DOHH2 (cell line): ENCODE measurements around the gene TGFBRAP1.

Experiments
- H3F3A ChIP-seq: fragments of 200-600 bp; sonication (generic), shearing (Covaris generic); 2 replicates; pipeline ENCODE4 v1.6.0; 2016; ENCODE audit warnings: antibody characterized with exemption, mild to moderate bottlenecking; ENCODE audit not compliant: control insufficient read depth, insufficient read depth
- H3K27ac ChIP-seq: fragments of 200-600 bp; sonication (generic); 2 replicates; pipeline ENCODE4 v1.5.1; 2014; ENCODE audit warnings: low read depth, mild to moderate bottlenecking, low read length, moderate library complexity
- H3K27me3 ChIP-seq: fragments of 200-600 bp; sonication (generic); 2 replicates; pipeline ENCODE4 v1.6.1; 2014; ENCODE audit warnings: mild to moderate bottlenecking, low read length, mixed read lengths; ENCODE audit not compliant: control insufficient read depth
- H3K36me3 ChIP-seq: fragments of 200-600 bp; sonication (generic); 2 replicates; pipeline ENCODE4 v1.6.1; 2014; ENCODE audit warnings: mild to moderate bottlenecking, low read length, moderate library complexity, mixed read lengths; ENCODE audit not compliant: control insufficient read depth
- H3K4me1 ChIP-seq: fragments of 200-600 bp; sonication (generic); 2 replicates; pipeline ENCODE4 v1.6.1; 2014; ENCODE audit warnings: mild to moderate bottlenecking, low read length, mixed read lengths; ENCODE audit not compliant: control insufficient read depth
- H3K4me2 ChIP-seq: fragments of 200-600 bp; sonication (generic); 2 replicates; pipeline ENCODE4 v1.6.0; 2014; ENCODE audit warnings: mild to moderate bottlenecking, low read length, moderate library complexity
- H3K4me3 ChIP-seq: fragments of 200-600 bp; sonication (generic); 2 replicates; pipeline ENCODE4 v1.5.1; 2014; ENCODE audit warnings: mild to moderate bottlenecking, low read length, mixed read lengths
- H3K79me2 ChIP-seq: fragments of 200-600 bp; sonication (generic); 2 replicates; pipeline ENCODE4 v1.6.1; 2014; ENCODE audit warnings: mild to moderate bottlenecking, low read length, mixed read lengths; ENCODE audit not compliant: control insufficient read depth
- H3K9me2 ChIP-seq: fragments of 200-600 bp; sonication (generic); replicated peaks from 2 replicates; pipeline ENCODE4 v1.6.1; 2014; ENCODE audit warnings: mild to moderate bottlenecking, low read length, mixed read lengths; ENCODE audit not compliant: control insufficient read depth
- H3K9me3 ChIP-seq: fragments of 200-600 bp; sonication (generic); 2 replicates; pipeline ENCODE4 v1.6.1; 2014; ENCODE audit warnings: antibody characterized with exemption, low read length, mixed read lengths; ENCODE audit not compliant: control insufficient read depth, insufficient read depth
- H4K20me1 ChIP-seq: fragments of 200-600 bp; sonication (generic); 2 replicates; pipeline ENCODE4 v1.6.0; 2014; ENCODE audit warnings: low read depth, mild to moderate bottlenecking, antibody characterized with exemption, low read length, moderate library complexity; ENCODE audit not compliant: control insufficient read depth, insufficient read depth
- EZH2phosphoT487 ChIP-seq: fragments of 200-600 bp; sonication (generic); IDR thresholded peaks from 2 replicates; pipeline ENCODE4 v1.6.1; 2017; ENCODE audit warnings: borderline replicate concordance, mild to moderate bottlenecking, antibody characterized with exemption, low read length, moderate library complexity, mixed read lengths
- TF ChIP-seq, protein P1 (sequence below): fragments of 200-600 bp; sonication (generic); IDR thresholded peaks from one replicate; pipeline ENCODE4 v1.5.1; 2014; ENCODE audit warnings: antibody characterized with exemption, mild to moderate bottlenecking, low read depth, low read length; ENCODE audit not compliant: poor library complexity, severe bottlenecking

Gene TGFBRAP1

GRCh38 chr2:105294046-105294445 is 35.5 kb downstream of the TGFBRAP1 start:
- H3K9me2 ChIP-seq: no peaks in the 10 kb centered on the region
- H3K27ac ChIP-seq: no peak overlapping the region
- H3K4me2 ChIP-seq: no peak overlapping the region
- H3K36me3 ChIP-seq: peaks cover 86% of the 10 kb centered on the region
- H3K27me3 ChIP-seq: no peaks in the 10 kb centered on the region
- no peak for TF ChIP-seq EZH2phosphoT487
- TF ChIP-seq, protein P1, sequence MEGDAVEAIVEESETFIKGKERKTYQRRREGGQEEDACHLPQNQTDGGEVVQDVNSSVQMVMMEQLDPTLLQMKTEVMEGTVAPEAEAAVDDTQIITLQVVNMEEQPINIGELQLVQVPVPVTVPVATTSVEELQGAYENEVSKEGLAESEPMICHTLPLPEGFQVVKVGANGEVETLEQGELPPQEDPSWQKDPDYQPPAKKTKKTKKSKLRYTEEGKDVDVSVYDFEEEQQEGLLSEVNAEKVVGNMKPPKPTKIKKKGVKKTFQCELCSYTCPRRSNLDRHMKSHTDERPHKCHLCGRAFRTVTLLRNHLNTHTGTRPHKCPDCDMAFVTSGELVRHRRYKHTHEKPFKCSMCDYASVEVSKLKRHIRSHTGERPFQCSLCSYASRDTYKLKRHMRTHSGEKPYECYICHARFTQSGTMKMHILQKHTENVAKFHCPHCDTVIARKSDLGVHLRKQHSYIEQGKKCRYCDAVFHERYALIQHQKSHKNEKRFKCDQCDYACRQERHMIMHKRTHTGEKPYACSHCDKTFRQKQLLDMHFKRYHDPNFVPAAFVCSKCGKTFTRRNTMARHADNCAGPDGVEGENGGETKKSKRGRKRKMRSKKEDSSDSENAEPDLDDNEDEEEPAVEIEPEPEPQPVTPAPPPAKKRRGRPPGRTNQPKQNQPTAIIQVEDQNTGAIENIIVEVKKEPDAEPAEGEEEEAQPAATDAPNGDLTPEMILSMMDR: no peak
- H3K9me3 ChIP-seq: no peaks in the 10 kb centered on the region
- H3K79me2 ChIP-seq: 0 out of 2 replicates have a peak, but pooled peaks cover 6% of the 10 kb centered on the region
- no peaks in the 10 kb centered on the region for H3K4me1 ChIP-seq
- no peak overlapping the region for H3K4me3 ChIP-seq
- no peaks in the 10 kb centered on the region; the same call in 1 of the 2 replicates for H3F3A ChIP-seq
- H4K20me1 ChIP-seq: 0 out of 2 replicates have a peak, but pooled peaks cover 4% of the 10 kb centered on the region

GRCh38 chr2:105291981-105292380 is 37.6 kb downstream of the TGFBRAP1 start:
- Histone ChIP-seq H4K20me1 (0 out of 2 replicates have a peak, but pooled peaks cover 4% of the 10 kb centered on the region), H3F3A (no peaks in the 10 kb centered on the region; the same call in 1 of the 2 replicates), H3K4me3 (no peak overlapping the region), H3K27me3 (no peaks in the 10 kb centered on the region), H3K4me2 (no peak overlapping the region), H3K36me3 (peaks cover 85% of the 10 kb centered on the region), H3K9me2 (no peaks in the 10 kb centered on the region), H3K9me3 (no peaks in the 10 kb centered on the region), H3K79me2 (peaks cover 7% of the 10 kb centered on the region; the same call in 1 of the 2 replicates), H3K27ac (no peak overlapping the region), H3K4me1 (no peaks in the 10 kb centered on the region)
- TF ChIP-seq, protein P1: no peak

DNA sequence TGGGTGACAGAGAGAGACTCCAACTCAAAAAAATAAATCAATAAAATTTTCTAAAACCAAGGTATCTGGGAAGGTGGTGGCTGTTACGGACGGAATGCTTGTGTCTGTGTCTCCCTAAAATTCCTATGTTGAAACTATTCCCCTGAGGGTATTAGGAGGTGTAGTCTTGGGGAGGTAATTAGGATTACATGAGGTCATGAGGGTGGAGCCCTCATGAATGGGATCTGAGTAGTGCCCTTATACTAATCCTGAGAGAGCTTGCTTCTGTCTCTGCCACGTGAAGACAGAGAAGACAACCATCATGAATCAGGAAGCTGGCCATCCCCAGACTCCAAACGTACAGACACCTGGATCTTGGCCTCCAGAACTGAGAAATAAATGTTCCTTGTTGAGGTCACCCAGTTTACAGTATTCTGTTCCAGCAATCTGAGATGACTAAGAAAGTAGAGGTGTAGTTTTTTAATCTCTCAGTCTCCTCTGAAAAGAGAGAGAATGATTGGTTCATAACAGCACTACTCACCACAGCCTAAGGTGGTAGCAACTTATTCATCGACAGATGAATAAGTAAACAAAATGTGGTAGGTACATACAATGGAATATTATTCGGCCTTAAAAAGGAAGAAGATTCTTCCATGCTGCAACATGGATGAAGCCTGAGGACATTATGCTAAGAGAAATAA is 38.4 kb downstream of the TGFBRAP1 start:
- peaks cover 88% of the 10 kb centered on the region for H3K36me3 ChIP-seq
- H3K4me1 ChIP-seq: no peaks in the 10 kb centered on the region
- H3K27me3 ChIP-seq: no peaks in the 10 kb centered on the region
- peaks cover 7% of the 10 kb centered on the region; the same call in 1 of the 2 replicates for H3K79me2 ChIP-seq
- no peak overlapping the region for H3K4me3 ChIP-seq
- 0 out of 2 replicates have a peak, but pooled peaks cover 4% of the 10 kb centered on the region for H4K20me1 ChIP-seq
- H3K27ac ChIP-seq: no peak overlapping the region
- TF ChIP-seq, protein P1: no peak
- TF ChIP-seq EZH2phosphoT487: no peak
- no peaks in the 10 kb centered on the region for H3F3A ChIP-seq
- H3K9me2 ChIP-seq: no peaks in the 10 kb centered on the region
- no peak overlapping the region for H3K4me2 ChIP-seq
- no peaks in the 10 kb centered on the region for H3K9me3 ChIP-seq
